ENCODE measurements around the gene KIF23.

- no peak for TF ChIP-seq GATA3 (IDR thresholded peaks at IDR 0.05; ENCODE audit: low read depth, low read length)
- TF ChIP-seq GATA2 (IDR thresholded peaks at IDR 0.05; ENCODE audit: low read depth, low read length): no peak
Measured at GRCh38 chr15:69457304-69458280, 43.4 kb downstream of the KIF23 start.

Data from SH-SY5Y (cell line).